Stimulated activated CD4-positive, alpha-beta T cell treated with anti-CD3 and anti-CD28 coated beads, TNF-alpha, amount 100 ng/mL, for 24 hours (primary cell): ENCODE data around the gene SOCS3.

Experiments
- DNase-seq, 3 experiments: peaks; one replicate each; pipeline ENCODE4 v3.0.0-alpha.2; 2020; ENCODE audit warnings: low read depth in 3 of 3

SOCS3 gene

GRCh38 chr17:78390241-78391050 lies 30.6 kb upstream of the SOCS3 start:
- no peak for DNase-seq

DNA sequence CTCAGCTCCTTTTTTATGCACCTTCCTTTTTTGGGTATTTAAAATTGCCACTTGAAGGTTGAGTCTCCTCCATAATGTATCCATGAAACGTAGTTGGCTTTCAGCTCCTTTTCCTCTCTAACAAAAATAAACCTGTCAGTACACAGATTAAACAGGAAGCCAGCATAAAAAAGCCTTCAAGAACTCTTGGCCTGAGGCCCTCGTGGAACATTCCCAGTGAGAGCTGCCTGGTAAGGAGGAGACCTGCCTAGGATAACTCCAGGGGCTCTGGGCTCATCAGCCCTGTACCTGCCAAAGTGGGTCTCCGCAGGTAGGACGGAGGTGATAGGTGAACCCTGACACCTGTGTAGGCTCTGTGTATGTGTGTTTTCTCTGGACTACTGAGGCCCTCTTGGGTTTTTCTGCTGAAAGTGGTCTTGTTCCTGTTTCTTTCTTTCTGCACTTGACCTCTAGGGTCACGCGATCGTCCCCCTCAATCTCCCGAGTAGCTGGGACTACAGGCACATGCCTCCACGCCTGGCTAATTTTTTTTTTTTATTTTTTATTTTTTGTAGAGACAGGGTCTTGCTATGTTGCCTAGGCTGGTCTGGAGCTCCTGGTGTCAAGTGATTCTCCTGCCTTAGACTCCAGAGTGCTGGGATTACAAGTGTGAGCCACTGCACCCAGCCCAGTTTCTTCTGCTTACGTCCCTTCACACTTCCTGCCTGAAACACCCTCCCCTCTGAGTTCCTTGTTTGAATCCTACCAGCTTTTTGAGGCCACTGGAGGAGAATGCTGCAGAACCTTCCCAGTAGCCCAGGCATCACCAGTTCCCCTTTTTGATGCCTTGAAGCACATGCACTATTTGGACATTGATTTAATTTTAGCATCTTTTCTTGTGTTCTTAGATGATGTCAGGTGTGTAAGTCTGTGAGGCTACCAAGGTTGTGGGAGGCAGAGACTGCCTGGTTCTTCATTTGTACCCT lies 28.4 kb upstream of the SOCS3 start:
- no peak for DNase-seq

DNA sequence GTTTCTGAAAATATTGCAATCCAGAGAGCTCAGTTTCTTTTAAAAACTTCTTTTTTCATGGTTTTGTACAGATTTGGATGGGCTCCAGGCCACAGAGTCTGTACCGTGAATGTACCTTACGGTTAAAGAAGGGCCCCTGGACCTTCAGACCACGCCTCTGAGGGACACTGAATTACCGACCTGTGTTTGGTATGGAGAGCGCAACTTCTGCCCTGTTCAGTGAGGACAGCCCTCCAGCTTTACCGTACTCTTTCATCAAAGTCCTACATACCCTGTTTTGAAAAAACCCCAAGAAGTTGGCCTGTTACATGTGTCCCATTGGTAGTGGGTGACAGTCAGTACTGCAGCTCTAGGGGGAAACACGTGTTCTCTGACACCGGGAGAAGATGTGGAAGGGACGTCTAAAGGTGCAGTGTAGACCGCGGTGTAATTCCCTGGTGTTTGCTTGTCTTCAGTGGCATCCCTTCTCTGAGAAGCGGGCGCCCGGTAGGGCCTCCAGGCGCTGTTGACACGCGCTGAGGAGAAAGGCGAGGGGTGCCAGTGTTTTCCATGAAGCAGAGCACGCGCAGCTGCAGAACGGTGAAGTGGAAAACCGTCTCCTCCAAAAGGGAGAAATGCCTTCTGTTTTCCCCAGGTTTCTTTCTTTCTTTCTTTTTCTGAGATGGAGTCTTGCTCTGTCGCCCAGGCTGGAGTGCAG lies 24.8 kb upstream of the SOCS3 start:
- no peak for DNase-seq

DNA sequence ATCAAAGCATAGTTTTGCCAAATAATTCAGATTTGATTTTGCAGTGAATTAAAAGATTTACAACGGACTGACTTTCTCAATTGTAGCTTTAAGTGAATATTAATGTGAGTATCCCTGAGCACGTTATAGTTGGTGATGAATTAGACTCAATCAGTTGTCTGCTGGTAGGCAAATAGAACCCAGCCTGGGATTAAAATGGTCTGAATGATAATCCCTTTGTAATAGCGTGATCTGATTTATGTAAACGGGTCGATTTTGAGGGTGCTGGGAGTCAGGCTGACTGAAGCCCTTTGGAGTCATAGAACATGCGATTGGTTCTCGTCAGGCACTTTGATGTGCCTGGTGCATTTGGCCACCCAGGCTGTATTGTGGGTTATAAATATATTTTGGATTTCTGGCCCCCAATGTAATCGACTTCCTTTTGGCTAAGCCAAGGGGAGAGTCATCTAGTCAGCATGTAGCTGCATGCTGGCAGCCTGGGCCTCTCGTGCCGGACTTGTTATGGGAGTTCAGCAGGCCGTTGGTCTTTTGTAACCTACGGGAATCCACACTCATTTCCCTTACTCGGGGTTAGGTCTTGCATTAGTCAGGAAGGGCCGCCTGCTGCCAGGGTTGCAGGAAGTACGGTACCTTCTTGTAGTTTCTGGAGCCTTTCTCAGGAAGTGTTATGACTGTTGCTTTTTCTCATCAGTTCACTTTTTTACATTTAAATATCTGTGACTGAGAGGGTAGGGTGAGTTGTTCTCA lies 24.0 kb upstream of the SOCS3 start:
- DNase-seq, result peak in 1 of 3 experiments; percentile 74

DNA sequence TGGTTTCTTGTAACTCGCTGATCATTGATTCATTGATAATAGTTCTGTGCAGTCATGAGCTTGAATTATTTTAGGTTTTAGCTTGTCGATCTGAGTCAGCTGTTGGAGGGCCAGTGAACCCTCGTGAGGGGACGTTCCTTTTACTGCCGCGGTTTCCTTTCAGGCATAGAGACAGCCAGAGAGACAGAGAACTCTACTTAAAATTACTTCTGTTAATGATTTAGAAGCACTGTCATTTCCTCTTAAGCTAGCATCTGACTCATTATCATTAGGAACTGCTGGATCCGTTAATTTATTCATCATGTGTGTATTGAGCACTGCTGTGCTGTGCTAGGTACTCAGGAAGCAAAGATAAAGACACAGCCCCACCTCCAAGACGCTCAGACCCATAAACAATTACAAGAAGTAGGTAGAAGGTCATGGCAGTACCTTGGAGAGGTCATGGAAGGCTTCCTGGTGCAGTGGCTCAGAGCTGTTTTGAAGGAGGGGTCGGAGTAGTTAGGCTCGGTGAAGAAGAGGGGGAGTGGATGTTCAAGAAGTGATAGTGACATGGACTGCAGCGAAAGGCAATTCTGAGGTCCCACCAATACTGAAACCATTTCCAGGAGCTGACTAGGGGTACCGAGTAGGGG lies 21.8 kb upstream of the SOCS3 start:
- no peak for DNase-seq

DNA sequence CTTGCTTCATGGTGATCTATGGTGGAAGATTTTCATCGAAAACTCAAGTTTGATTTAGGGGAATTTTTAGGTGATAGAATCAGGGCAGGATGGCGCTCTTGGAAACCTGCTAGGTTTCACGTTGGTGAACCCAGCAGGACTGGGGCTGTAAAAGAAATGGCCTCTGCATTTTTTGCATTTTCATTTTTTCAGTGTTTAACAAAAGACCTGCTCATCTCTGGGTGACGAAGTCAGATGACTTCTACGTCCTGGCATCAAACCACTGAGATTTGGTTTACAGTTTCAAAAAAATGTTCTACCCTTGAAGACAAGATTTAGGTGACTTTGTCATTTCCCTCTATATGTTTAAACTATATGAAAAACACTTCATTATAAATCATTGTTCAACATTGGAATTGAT lies 20.5 kb upstream of the SOCS3 start:
- no peak for DNase-seq

DNA sequence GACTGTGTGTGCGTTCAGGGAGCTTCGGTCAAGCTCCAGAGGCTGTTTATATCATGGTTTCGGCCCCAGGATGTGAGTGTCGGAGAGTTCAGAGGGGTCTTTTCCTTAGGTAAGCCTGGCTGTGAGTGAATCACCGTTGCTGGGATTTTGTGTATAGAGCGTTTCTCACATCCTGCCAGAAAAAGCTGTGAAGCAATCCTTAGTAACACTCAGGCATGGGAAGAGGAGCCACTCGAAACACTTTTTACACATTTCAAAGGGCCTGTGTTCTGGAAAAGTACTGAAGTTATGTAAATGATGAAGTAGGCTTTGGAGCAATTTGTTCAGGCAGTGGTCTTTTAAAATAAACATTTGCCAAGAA lies 19.2 kb upstream of the SOCS3 start:
- DNase-seq, result no peak

- peak; percentile 71 to 80 (median 75) for DNase-seq
Observed at GRCh38 chr17:78378225-78379130, 18.6 kb upstream of the SOCS3 start, which contains the start of gene PGS1. Gene PGS1 (plus strand): TSS chr17:78378649. CDS start chr17:78378666, 17 bp downstream.

DNA sequence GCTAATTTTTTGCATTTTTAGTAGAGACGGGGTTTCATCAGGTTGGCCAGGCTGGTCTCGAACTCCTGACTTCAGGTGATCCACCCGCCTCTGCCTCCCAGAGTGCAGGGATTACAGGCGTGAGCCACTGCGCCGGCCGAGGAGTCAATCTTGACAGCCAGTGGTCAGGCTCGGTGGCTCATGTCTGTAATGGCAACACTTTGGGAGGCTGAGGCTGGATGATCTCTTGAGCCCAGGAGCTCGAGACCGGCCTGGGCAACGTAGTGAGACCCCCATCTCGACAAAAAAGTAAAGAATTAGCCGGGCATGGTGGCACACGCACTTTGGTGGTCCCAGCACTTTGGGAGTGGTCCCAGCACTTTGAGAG lies 18.0 kb upstream of the SOCS3 start:
- DNase-seq, result no peak

DNA sequence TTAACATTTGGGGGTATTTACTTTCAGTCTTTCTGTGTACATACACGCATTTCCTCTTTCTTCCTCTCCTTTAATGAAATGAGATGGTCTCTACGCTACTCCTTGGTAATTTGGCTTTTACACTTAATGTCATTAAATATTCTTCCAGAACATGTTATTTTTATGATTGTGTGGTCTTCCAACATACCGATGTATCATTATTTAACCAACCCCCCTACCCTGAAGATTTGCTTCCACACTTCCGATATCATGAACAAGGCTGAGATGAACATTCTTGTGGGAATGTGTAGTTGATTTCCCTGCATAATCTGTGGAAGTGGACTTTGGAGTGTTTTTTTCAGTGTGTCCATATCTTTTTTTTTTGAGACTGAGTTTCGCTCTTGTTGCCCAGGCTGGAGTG lies 16.3 kb upstream of the SOCS3 start:
- no peak for DNase-seq

- no peak for DNase-seq
Observed at GRCh38 chr17:78375401-78376151, 15.7 kb upstream of the SOCS3 start.

- DNase-seq, result no peak
Observed at GRCh38 chr17:78374631-78375274, 14.9 kb upstream of the SOCS3 start.

GRCh38 chr17:78374189-78374588 lies 14.3 kb upstream of the SOCS3 start:
- DNase-seq, result no peak

DNA sequence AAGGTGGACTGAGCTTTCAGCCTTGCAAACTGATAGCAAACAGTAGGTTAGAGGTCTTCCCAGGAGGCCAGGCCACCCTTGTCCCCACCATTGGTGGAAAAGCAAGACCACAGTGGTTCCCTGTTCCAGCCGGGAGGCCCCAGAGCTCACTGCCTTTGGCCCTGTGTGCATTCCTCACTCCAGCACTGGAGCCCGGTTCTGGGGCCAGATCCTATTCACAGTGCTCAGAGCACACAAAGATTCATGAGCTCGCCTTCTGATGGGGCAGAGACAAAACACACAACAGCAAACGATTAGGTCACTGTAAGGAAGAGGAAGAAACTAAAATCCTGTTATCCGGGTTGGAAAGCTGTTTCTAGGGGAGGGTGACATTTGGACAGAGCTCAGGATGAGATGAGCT lies 13.0 kb upstream of the SOCS3 start:
- no peak for DNase-seq

DNA sequence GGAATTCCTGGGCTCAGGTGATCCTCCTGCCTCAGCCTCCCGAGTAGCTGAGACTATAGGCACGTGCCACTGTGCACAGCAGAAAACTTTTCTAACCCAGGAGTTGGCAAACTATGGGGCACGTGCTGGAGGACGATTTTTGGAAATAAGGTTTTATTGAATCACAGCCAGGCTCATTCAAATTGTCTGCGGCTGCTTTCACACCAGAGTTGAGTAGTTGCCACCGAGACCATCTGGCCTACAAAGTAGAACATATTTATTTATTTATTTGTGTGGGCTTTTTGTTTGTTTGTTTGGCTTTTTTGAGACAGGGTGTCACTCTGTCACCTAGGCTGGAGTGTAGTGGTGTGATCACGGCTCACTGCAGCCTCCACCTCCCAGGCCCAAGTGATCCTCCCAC lies 11.2 kb upstream of the SOCS3 start:
- DNase-seq, result no peak

- no peak for DNase-seq
Observed at GRCh38 chr17:78369791-78370381, 10.0 kb upstream of the SOCS3 start.

DNA sequence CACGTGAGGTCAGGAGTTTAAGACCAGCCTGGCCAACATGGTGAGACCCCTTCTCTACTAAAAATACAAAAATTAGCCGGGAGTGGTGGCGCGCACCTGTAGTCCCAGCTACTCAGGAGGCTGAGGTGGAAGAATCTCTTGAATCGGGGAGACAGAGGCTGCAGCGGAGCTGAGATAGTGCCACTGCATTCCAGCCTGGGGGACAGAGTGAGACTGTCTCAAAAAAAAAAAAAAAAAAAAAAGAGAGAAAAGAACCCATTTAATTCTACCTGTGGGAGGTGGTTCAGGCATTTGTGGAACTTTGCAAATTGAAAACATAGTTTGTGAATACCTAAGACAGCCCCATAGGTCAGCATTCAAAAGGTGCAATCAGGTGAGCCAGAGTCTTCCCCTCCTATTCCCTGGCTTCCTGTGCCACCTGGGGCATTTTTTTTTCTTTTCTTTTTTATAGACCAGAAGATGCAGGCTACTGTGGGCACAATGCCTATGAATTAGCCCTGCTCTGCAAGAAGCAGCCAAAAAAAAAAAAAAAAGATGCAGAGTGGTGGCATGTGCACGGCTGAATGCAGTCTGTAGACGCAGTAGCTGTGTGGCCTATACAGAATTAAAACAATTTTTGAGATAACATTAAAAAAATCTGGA lies 9.1 kb upstream of the SOCS3 start:
- DNase-seq, result no peak

- DNase-seq, result no peak
Observed at GRCh38 chr17:78368348-78368747, 8.5 kb upstream of the SOCS3 start.
